HFF-Myc (cell line): ENCODE results near the gene SPHKAP.
A peak's percentile ranks its signal among the peaks of the same experiment; 100 is the strongest.
"Not testable (repeated sequence)": the region's sequence is repeated elsewhere in the genome, so short reads cannot be mapped to it uniquely, and the experiment has no call there.

ENCODE experiments used
- DNase-seq: peaks from one replicate; pipeline ENCODE4 v3.0.0-alpha.2; 2011; ENCODE audit warnings: low read depth; ENCODE audit errors: extremely low read depth
- H3K4me3 ChIP-seq: replicated peaks from 2 replicates; pipeline ENCODE4 v1.5.1; 2011; ENCODE audit warnings: low read depth, mild to moderate bottlenecking, control low read depth, low read length
- TF ChIP-seq, protein P1 (sequence below): IDR thresholded peaks from 2 replicates; pipeline ENCODE4 v1.5.1; 2012; ENCODE audit warnings: mild to moderate bottlenecking, low read depth, low read length, control low read depth; ENCODE audit errors: missing control alignments

The SPHKAP gene

DNA sequence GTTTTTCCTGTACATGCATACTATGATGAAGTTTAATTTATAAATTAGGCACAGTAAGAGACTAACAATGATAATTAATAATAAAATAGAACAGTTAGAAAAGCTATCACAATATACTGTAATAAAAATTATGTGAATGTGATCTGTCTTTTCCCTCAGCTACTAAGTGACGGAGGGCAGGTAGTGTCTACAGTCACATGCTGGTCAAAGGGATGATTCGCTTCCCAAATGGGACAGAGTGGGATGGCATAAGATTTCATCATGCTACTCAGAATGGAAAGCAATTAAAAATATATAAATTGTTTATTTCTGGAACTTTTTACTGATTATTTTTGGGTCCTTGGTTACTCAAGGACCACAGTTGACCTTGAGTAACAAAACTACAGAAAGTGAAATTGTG is 238.5 kb downstream of the SPHKAP start:
- TF ChIP-seq, protein P1, sequence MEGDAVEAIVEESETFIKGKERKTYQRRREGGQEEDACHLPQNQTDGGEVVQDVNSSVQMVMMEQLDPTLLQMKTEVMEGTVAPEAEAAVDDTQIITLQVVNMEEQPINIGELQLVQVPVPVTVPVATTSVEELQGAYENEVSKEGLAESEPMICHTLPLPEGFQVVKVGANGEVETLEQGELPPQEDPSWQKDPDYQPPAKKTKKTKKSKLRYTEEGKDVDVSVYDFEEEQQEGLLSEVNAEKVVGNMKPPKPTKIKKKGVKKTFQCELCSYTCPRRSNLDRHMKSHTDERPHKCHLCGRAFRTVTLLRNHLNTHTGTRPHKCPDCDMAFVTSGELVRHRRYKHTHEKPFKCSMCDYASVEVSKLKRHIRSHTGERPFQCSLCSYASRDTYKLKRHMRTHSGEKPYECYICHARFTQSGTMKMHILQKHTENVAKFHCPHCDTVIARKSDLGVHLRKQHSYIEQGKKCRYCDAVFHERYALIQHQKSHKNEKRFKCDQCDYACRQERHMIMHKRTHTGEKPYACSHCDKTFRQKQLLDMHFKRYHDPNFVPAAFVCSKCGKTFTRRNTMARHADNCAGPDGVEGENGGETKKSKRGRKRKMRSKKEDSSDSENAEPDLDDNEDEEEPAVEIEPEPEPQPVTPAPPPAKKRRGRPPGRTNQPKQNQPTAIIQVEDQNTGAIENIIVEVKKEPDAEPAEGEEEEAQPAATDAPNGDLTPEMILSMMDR = no peak
- no peak overlapping the region for H3K4me3 ChIP-seq
- DNase-seq = no peak

DNA sequence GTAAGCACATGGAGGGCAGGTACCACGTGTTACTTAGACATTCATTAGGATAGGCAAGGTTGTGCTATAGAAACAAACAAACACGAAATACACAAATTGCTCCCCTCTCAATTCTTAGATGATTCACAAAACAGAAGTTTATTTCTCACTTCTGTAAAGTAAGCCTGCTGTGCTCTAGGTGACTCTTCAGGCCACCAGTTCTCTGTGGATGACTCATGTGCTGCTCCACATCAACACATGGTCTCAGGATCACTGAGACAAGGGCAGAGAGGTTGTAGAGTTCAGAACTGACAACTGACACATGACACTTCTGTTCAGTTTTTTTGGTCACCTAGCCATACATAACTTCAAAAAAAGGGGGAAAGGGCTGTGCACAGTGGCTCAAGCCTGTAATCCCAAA is 239.5 kb downstream of the SPHKAP start:
- no peak overlapping the region for H3K4me3 ChIP-seq
- TF ChIP-seq, protein P1 = no peak
- DNase-seq = no peak

DNA sequence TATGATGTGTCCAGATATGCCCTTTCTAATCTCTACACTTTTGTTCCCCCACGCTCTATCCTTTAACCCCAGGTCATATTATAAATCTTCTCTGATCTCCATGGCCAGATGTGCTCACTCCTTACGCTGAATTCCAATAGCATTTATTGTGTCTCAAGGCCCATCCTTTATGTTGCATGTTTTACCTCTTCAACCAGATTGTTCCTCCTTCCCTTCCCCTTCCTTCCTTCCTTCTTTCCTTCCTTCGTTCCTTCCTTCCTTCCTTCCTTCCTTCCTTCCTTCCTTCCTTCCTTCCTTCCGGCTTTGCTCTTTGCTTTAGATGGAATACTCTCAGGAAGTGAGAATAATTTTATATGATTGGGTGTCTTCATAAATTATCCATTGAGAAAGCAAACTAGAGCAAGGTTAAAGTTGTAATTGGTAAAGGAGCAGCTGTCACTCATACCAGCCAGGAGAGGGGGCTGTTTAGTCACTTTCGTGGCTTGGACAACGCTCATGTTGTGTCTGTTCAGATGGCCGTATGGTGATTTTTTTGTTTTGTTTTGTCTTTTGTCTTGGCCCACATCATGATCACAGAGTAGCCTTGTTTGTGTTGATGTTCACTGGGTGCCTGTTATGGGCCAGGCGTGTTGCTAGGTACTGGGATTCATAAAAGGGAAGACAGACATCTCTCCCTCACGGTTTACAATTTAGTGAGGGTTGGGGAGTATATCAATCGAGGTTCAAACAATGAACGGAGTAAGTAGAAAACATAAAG is 242.0 kb downstream of the SPHKAP start:
- H3K4me3 ChIP-seq = no peak overlapping the region
- peak; percentile 14 for DNase-seq
- TF ChIP-seq, protein P1 = peak; percentile 54

DNA sequence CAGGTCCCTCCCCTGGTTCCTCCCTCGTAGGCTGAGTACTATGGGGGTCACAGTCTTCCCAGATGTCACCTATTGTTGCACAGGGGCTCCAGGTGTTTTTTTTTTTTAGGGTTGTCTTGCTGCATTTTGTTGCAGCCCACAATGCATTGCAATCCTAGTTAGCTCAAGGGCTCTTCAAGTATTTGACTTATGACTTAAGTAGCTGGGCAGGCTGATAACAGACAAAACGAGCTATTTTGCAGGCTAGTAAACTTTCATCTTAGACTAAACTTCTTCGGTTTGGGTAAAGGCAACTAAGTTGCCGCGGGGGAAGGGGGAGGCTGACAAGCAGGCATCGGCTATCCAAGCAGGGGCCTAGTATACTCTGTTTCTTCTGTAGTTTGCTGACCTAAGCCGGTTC is 245.2 kb downstream of the SPHKAP start:
- not testable (repeated sequence) for DNase-seq, H3K4me3 ChIP-seq

DNA sequence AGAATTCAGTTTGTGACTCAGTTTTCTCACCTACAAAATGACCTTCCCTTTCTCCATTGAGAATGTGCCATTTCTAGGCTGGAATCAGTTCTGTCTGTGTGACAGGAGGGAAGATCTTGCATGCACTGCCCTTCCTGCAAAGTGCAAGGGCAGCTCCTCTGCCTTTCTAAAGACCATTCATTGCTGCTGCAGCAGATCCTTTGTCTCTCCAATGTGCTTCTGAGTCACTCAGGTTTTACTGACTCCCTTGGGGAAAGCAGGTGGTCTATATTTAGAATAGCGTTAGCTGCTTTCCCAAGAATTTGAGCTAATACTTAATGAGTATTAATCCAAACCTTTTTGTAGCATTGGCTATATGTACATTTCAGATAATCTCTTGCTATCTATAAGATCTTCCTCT is 247.6 kb downstream of the SPHKAP start:
- DNase-seq = no peak
- TF ChIP-seq, protein P1 = no peak
- no peak overlapping the region for H3K4me3 ChIP-seq

DNA sequence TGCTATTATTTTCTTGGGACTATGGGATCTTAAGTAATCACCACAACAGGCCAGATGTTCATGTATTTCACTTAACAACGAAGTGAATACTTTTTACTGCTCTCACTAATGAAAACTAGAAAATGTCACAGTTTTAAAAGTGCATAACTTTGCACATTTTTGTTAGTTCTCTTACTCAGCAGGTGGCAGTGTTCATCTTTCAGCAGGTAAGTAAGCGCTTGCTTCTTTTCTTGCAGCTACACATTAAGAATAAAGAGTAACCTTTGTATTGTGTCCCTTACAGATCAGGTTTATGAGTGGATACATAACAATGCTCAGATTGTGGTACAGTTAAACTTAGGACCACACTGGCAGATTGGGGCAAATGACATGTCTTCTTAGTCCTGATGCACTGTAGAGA is 249.1 kb downstream of the SPHKAP start:
- no peak overlapping the region for H3K4me3 ChIP-seq
- no peak for DNase-seq
- TF ChIP-seq, protein P1 = no peak

DNA sequence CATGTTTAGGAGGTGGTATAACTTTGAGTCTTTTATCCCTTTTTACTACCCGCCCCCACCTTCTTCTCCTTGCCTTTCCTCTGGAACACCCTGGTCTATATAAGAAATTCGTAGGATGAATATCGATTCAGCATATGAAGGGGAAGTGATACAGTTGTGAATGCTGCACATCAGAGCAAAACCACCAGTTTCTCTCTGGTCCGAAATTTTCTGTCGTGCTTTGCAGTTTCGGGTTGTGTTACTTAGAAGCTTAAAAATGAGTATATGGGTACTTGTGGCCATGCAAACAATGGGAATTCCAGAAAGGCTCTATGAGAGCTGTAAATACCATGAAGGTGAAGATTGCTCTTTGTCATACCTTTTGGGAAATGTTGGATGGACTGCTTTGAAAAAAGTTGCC is 249.5 kb downstream of the SPHKAP start:
- TF ChIP-seq, protein P1 = no peak
- no peak for DNase-seq
- H3K4me3 ChIP-seq = no peak overlapping the region
